Measurements from ENCODE around the gene PRPF40A. TPM values are rescaled to one million over a fixed set of nuclear protein-coding genes. Genes with fewer than 3 reads are reported as not detected.

Gene PRPF40A
- total and polyA plus RNA-seq, 9 of the 15 experiments (the other 6 are each of a cell fraction or from before 2014, with no cell fraction given): 168 to 304 (median 264) TPM

DNA sequence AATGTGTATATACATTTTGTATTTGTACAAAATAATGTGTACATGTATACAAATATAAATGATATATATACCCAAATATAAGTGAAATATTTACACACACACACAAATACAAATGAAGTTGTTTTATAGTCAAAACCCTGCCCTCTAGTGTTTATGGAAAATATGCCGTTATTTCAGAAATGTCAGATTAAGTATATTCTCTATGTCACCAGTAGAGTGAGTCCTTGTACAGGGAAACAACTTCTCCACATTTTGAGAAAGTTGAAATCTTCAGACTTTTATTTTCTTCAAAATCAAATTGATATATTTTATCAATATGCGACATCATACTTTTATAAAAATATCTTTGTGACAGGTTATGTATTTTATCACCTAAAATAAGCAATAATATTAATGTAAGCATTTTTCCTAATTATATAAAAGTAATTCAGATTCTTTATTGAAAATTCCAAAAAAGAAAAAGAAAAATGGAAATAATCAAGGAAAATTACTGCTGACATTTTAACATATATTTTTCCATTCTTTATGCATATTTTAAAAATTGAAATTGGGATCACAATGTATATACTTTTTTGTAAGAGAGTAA is 23.6 kb upstream of the PRPF40A start (continued):
- no peak for TF ChIP-seq RERE (CRISPR knock-in tag; IDR thresholded peaks at IDR 0.05; ENCODE audit: borderline replicate concordance)
- no peak for TF ChIP-seq HNRNPLL (IDR thresholded peaks at IDR 0.05; ENCODE audit: low read depth, low read length, poor library complexity, severe bottlenecking)
- TF ChIP-seq NCOA2 (IDR thresholded peaks at IDR 0.05; ENCODE audit: partially characterized antibody in 2 of 2): peak in 1 of 2 experiments; percentile 6
- TF ChIP-seq BRF2 (IDR thresholded peaks at IDR 0.05; ENCODE audit: borderline replicate concordance, insufficient read depth, insufficient read length): no peak
- TF ChIP-seq ZZZ3 (IDR thresholded peaks at IDR 0.05): 0 out of 2 replicates have a peak, but pooled peaks have one; percentile 29
- TF ChIP-seq ZNF766 (CRISPR knock-in tag; conservative IDR thresholded peaks at IDR 0.05): 0 out of 2 replicates have a peak, but pooled peaks have one; percentile 36
- TF ChIP-seq, protein P1, sequence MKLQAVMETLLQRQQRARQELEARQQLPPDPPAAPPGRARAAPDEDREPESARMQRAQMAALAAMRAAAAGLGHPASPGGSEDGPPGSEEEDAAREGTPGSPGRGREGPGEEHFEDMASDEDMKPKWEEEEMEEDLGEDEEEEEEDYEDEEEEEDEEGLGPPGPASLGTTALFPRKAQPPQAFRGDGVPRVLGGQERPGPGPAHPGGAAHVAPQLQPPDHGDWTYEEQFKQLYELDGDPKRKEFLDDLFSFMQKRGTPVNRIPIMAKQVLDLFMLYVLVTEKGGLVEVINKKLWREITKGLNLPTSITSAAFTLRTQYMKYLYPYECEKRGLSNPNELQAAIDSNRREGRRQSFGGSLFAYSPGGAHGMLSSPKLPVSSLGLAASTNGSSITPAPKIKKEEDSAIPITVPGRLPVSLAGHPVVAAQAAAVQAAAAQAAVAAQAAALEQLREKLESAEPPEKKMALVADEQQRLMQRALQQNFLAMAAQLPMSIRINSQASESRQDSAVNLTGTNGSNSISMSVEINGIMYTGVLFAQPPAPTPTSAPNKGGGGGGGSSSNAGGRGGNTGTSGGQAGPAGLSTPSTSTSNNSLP (IDR thresholded peaks at IDR 0.05; ENCODE audit: borderline replicate concordance, low read depth, low read length): peak; percentile 91; the same call in 1 of the 2 replicates
- no peak for TF ChIP-seq TAF1 (IDR thresholded peaks at IDR 0.05; ENCODE audit: control insufficient read depth, extremely low read depth, insufficient read depth, low read length, severe bottlenecking)
- no peak for TF ChIP-seq POLR2AphosphoS5 (IDR thresholded peaks at IDR 0.05; ENCODE audit: control insufficient read depth, insufficient read depth, low read depth, low read length)
- no peak for TF ChIP-seq KDM2B (CRISPR knock-in tag; IDR thresholded peaks at IDR 0.05)
- no peak for TF ChIP-seq CREB1 (IDR thresholded peaks at IDR 0.05)
- TF ChIP-seq CREB1 (CRISPR knock-in tag; IDR thresholded peaks at IDR 0.05): no peak
- peak; percentile 49; the same call in 1 of the 2 replicates for TF ChIP-seq SMC3 (conservative IDR thresholded peaks at IDR 0.05; ENCODE audit: insufficient read depth, low read depth, low read length)
- TF ChIP-seq POLR2H (tag; IDR thresholded peaks at IDR 0.05; ENCODE audit: low read depth): peak; percentile 33; the same call in 1 of the 2 replicates
- no peak for TF ChIP-seq CLOCK (CRISPR knock-in tag; IDR thresholded peaks at IDR 0.05; ENCODE audit: borderline replicate concordance)
